Neural progenitor cell (in vitro differentiated cells): ENCODE results near the gene CEND1.

Source experiments
- EZH2 ChIP-seq: fragments of 200-600 bp; sonication (generic); IDR thresholded peaks from 2 replicates; pipeline ENCODE4 v1.6.1; 2017; ENCODE audit warnings: antibody characterized with exemption, mild to moderate bottlenecking, moderate library complexity
- TF ChIP-seq, protein P1 (sequence below): fragments of 200-600 bp; sonication (generic); IDR thresholded peaks from 2 replicates; pipeline ENCODE4 v1.5.1; 2017; ENCODE audit warnings: antibody characterized with exemption, mild to moderate bottlenecking

DNA sequence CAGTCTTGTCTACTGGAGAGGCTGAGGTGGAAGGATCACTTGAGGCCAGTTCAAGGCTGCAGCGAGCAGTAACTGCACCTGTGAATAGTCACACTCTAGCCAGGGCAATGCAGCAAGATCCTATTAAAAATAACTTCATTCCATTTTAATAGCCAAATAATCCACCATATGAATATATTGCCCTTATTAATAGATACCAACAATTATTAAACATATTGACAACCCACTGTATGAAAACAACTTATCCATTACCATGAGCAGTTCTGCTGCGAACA lies 23.0 kb downstream of the CEND1 start:
- TF ChIP-seq, protein P1, sequence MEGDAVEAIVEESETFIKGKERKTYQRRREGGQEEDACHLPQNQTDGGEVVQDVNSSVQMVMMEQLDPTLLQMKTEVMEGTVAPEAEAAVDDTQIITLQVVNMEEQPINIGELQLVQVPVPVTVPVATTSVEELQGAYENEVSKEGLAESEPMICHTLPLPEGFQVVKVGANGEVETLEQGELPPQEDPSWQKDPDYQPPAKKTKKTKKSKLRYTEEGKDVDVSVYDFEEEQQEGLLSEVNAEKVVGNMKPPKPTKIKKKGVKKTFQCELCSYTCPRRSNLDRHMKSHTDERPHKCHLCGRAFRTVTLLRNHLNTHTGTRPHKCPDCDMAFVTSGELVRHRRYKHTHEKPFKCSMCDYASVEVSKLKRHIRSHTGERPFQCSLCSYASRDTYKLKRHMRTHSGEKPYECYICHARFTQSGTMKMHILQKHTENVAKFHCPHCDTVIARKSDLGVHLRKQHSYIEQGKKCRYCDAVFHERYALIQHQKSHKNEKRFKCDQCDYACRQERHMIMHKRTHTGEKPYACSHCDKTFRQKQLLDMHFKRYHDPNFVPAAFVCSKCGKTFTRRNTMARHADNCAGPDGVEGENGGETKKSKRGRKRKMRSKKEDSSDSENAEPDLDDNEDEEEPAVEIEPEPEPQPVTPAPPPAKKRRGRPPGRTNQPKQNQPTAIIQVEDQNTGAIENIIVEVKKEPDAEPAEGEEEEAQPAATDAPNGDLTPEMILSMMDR, result no peak
- no peak for TF ChIP-seq EZH2
